Posterior cingulate gyrus (tissue), 11 donors: ENCODE measurements around the gene WNK3.
"Not testable (repeated sequence)": the region's sequence is repeated elsewhere in the genome, so short reads cannot be mapped to it uniquely, and the experiment has no call there.

ENCODE experiments used
- DNase-seq, 10 donors: peaks; one replicate each; pipeline versions ENCODE4 v3.0.0 to v3.0.0-alpha.2; 2020 to 2021; ENCODE audit warnings: mixed read lengths in 3 of 10
- intact Hi-C: fragments of 100-400 bp; cut with DNase I; formaldehyde crosslinking; loops from one replicate; pipeline ENCODE4 v1.15.1; 2023

The WNK3 gene

GRCh38 chrX:54357414-54358377 is at the start of gene WNK3:
Gene WNK3, minus strand, starts transcription at chrX:54358046.
- peak; percentile 51 to 95 (median 76) for DNase-seq
- intact Hi-C loops: loop anchor here (2.0 kb wide), 1 partner anchor 175 kb away; the partner anchor contains the start of gene FAM120C

GRCh38 chrX:54407266-54407665 is 49.4 kb upstream of the WNK3 start:
- intact Hi-C loops: no loop called here
- no peak for DNase-seq

- intact Hi-C loops: no loop called here
- DNase-seq: no peak
Measured at GRCh38 chrX:54397113-54397512, 39.3 kb upstream of the WNK3 start.

- intact Hi-C loops: no loop called here
- DNase-seq: no peak
Measured at GRCh38 chrX:54386314-54386713, 28.5 kb upstream of the WNK3 start.

- DNase-seq: not testable (repeated sequence)
Measured at GRCh38 chrX:54384661-54385060, 26.8 kb upstream of the WNK3 start.

GRCh38 chrX:54359408-54359807 is 1.6 kb upstream of the WNK3 start:
- intact Hi-C loops: loop anchor here (2.0 kb wide), 1 partner anchor 177 kb away; the partner anchor contains the start of gene FAM120C
- no peak for DNase-seq

More at GRCh38 chrX:54384661-54385060, 26.8 kb upstream of the WNK3 start:
- intact Hi-C loops: not testable (repeated sequence)

GRCh38 chrX:54358424-54359211 is 772 bp upstream of the WNK3 start:
- intact Hi-C loops: loop anchor here (2.0 kb wide), 1 partner anchor 176 kb away; the partner anchor contains the start of gene FAM120C
- DNase-seq: peak; percentile 60 to 96 (median 70)

- DNase-seq: no peak
- intact Hi-C loops: no loop called here
Measured at GRCh38 chrX:54352677-54353076, 5.2 kb downstream of the WNK3 start.

GRCh38 chrX:54337383-54337782 is 20.5 kb downstream of the WNK3 start:
- intact Hi-C loops: not testable (repeated sequence)

GRCh38 chrX:54325077-54325476 is 32.8 kb downstream of the WNK3 start:
- intact Hi-C loops: no loop called here
- no peak for DNase-seq

More at GRCh38 chrX:54337383-54337782, 20.5 kb downstream of the WNK3 start:
- DNase-seq: not testable (repeated sequence)

GRCh38 chrX:54320067-54320466 is 37.8 kb downstream of the WNK3 start:
- no peak for DNase-seq
- intact Hi-C loops: no loop called here

- intact Hi-C loops: no loop called here
- DNase-seq: no peak
Measured at GRCh38 chrX:54306379-54306778, 51.5 kb downstream of the WNK3 start.

- intact Hi-C loops: no loop called here
- no peak for DNase-seq
Measured at GRCh38 chrX:54301516-54301915, 56.3 kb downstream of the WNK3 start.

- intact Hi-C loops: no loop called here
Measured at GRCh38 chrX:54294306-54294705, 63.5 kb downstream of the WNK3 start.

GRCh38 chrX:54292755-54293154 is 65.1 kb downstream of the WNK3 start:
- DNase-seq: no peak
- intact Hi-C loops: no loop called here

More at GRCh38 chrX:54294306-54294705, 63.5 kb downstream of the WNK3 start:
- no peak for DNase-seq

GRCh38 chrX:54291758-54292157 is 66.1 kb downstream of the WNK3 start:
- intact Hi-C loops: no loop called here
- DNase-seq: no peak

- no peak for DNase-seq
- intact Hi-C loops: no loop called here
Measured at GRCh38 chrX:54288968-54289367, 68.9 kb downstream of the WNK3 start.

- intact Hi-C loops: no loop called here
- peak in 3 of 10 donors; percentile 1 to 9 (median 7) for DNase-seq
Measured at GRCh38 chrX:54288277-54288676, 69.6 kb downstream of the WNK3 start.

- DNase-seq: no peak
- intact Hi-C loops: no loop called here
Measured at GRCh38 chrX:54281676-54282075, 76.2 kb downstream of the WNK3 start.

GRCh38 chrX:54280466-54280865 is 77.4 kb downstream of the WNK3 start:
- DNase-seq: no peak
- intact Hi-C loops: no loop called here

- no peak for DNase-seq
- intact Hi-C loops: no loop called here
Measured at GRCh38 chrX:54271664-54272063, 86.2 kb downstream of the WNK3 start.
